ENCODE results near the gene DSP.

GRCh38 chr6:7587631-7588100, 46.2 kb downstream of the DSP start:
- TF ChIP-seq CTCF (IDR thresholded peaks at IDR 0.05; ENCODE audit: insufficient read depth, low read length) (no peak), SPI1 (IDR thresholded peaks at IDR 0.05; ENCODE audit: borderline replicate concordance, low read depth) (no peak), POLR2AphosphoS5 (IDR thresholded peaks at IDR 0.05; ENCODE audit: low read depth) (no peak)
